AG04449 (cell line): ENCODE measurements around the gene DACH1.
"Not testable (repeated sequence)": the region's sequence is repeated elsewhere in the genome, so short reads cannot be mapped to it uniquely, and the experiment has no call there.

ENCODE experiments used
- CTCF ChIA-PET: fragments of 350-600 bp; formaldehyde crosslinking; extraction: SDS; loops from one replicate; lab custom pipeline; 2021; ENCODE audit warnings: antibody characterized with exemption; lab: Yijun Ruan, JAX
- POLR2A ChIA-PET: fragments of 400-600, 350-600 bp; formaldehyde crosslinking; extraction: SDS; loops from one replicate; lab custom pipeline; 2020; ENCODE audit warnings: antibody characterized with exemption, inconsistent platforms; lab: Yijun Ruan, JAX
- DNase-seq: peaks from one replicate; pipeline ENCODE4 v3.0.0-alpha.2; 2010; ENCODE audit warnings: low read depth, low spot score
- H3K4me3 ChIP-seq: 2 replicates; pipeline ENCODE4 v1.5.1; 2011; ENCODE audit warnings: low read depth, mild to moderate bottlenecking, control low read depth, low read length
- CTCF ChIP-seq: IDR thresholded peaks from one replicate; pipeline ENCODE4 v1.5.1; 2011; ENCODE audit warnings: mild to moderate bottlenecking, moderate library complexity, low read length, control low read depth, inconsistent platforms; ENCODE audit not compliant: insufficient read depth; ENCODE audit errors: missing control alignments

Gene DACH1

GRCh38 chr13:71854401-71854800 lies 12.6 kb downstream of the DACH1 start:
- no peak for TF ChIP-seq CTCF
- DNase-seq: no peak
- no peak overlapping the region for H3K4me3 ChIP-seq
- ChIA-PET POLR2A (no interaction called here), CTCF (no interaction called here)

- no peak for DNase-seq
- no peak for TF ChIP-seq CTCF
- no peak overlapping the region for H3K4me3 ChIP-seq
- ChIA-PET CTCF (no interaction called here), POLR2A (no interaction called here)
Measured at GRCh38 chr13:71853725-71854124, 13.3 kb downstream of the DACH1 start.

GRCh38 chr13:71852736-71853135 lies 14.3 kb downstream of the DACH1 start:
- ChIA-PET CTCF (no interaction called here), POLR2A (no interaction called here)
- no peak overlapping the region for H3K4me3 ChIP-seq
- DNase-seq: no peak
- no peak for TF ChIP-seq CTCF

GRCh38 chr13:71851498-71852409 lies 15.2 kb downstream of the DACH1 start:
- H3K4me3 ChIP-seq: no peak overlapping the region
- CTCF ChIA-PET: no interaction called here
- no peak for TF ChIP-seq CTCF
- POLR2A ChIA-PET: no interaction called here
- no peak for DNase-seq

GRCh38 chr13:71842003-71842402 lies 25.0 kb downstream of the DACH1 start:
- POLR2A ChIA-PET: no interaction called here
- DNase-seq: no peak
- CTCF ChIA-PET: no interaction called here
- no peak overlapping the region for H3K4me3 ChIP-seq
- TF ChIP-seq CTCF: no peak

GRCh38 chr13:71838842-71839241 lies 28.2 kb downstream of the DACH1 start:
- H3K4me3 ChIP-seq: no peak overlapping the region
- DNase-seq: no peak
- no peak for TF ChIP-seq CTCF
- ChIA-PET CTCF (no interaction called here), POLR2A (no interaction called here)

GRCh38 chr13:71837582-71837981 lies 29.4 kb downstream of the DACH1 start:
- H3K4me3 ChIP-seq, DNase-seq, CTCF ChIA-PET, POLR2A ChIA-PET: not testable (repeated sequence)
